HK-2 (cell line): Measurements from ENCODE around the gene PRIMA1.

Source experiments
- DNase-seq: peaks from one replicate; pipeline ENCODE4 v3.0.0-alpha.2; 2018; ENCODE audit not compliant: unreplicated experiment

The PRIMA1 gene

DNA sequence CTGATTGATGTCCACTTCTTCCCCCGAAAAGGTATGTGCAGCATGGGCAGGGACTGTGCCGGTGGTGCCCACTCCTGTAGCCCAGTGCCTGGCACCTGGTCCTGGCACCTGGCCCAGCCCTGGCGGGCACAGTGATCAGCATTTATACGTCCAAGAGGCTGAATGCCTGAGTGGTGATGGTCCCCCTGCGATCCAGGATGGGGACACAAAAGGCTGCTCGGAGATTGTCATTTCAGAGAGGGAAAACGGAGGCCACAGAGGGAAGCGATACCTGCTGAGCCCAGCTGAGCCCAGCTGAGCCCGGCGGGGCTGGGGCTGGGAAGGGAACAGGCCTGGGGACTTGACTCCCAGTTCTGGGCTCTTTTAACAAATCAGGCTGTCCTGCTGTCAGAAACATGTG lies 55.8 kb downstream of the PRIMA1 start:
- DNase-seq, result no peak

DNA sequence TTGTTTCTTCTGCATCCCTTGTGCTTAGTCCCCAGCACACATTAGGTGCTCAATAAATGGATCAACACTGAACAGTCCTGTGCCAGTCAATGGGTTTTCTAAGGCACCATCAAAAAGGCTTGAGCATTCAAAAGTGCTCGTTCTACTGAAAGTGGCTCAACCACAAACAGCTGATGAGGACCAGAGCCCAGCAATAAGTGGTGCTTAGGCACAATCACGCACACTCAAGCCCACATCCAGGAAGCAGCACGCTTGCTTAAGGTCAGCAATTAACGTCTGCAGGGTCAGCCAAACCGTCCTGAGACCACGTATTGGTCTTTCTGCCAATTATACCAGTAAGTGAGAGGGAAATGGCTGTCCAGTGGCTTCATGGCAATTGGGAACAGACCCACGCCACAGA lies 56.5 kb downstream of the PRIMA1 start:
- no peak for DNase-seq

DNA sequence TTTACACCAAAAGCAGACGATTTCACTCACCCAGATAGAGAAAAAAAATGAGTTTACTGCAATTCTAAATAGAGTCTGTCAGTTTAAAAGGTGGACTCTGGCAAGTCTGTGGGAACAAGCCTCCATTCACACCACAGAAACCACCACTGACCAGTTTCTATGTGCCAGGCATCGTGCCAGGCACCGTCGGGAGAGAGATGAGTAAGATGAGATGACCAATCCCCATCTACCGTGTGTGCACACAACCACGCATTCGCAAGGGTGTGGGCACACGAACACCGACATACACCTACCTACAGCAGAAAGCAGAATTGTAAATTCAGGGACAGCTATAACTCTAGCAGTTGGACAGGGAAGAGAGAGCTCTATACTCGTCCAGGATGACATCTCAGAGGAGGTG lies 58.3 kb downstream of the PRIMA1 start:
- DNase-seq, result no peak

DNA sequence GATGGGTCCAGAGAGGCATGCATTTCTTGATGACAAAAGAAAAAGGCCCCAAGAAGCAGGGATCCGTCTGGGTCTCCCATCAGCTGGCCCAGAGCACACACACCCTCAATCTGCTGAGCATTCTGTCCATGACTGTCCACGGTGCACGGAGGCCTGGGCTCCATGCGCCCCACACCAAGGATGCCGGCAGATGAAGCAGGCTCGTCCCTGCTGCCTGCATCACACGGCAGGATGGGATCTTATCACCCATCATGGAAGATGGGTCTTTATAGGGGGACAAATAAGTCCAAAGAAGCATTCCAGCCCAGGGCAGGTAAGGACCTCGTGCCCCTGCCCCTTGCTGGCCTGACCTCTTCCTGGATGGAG lies 59.7 kb downstream of the PRIMA1 start:
- no peak for DNase-seq

GRCh38 chr14:93727917-93728650 lies 60.2 kb downstream of the PRIMA1 start:
- no peak for DNase-seq

- DNase-seq, result no peak
Observed at GRCh38 chr14:93727039-93727740, 61.1 kb downstream of the PRIMA1 start.

- DNase-seq, result no peak
Observed at GRCh38 chr14:93725993-93726392, 62.3 kb downstream of the PRIMA1 start.

GRCh38 chr14:93725002-93725582 lies 63.2 kb downstream of the PRIMA1 start:
- DNase-seq, result no peak

- DNase-seq, result no peak
Observed at GRCh38 chr14:93723001-93723400, 65.3 kb downstream of the PRIMA1 start.

DNA sequence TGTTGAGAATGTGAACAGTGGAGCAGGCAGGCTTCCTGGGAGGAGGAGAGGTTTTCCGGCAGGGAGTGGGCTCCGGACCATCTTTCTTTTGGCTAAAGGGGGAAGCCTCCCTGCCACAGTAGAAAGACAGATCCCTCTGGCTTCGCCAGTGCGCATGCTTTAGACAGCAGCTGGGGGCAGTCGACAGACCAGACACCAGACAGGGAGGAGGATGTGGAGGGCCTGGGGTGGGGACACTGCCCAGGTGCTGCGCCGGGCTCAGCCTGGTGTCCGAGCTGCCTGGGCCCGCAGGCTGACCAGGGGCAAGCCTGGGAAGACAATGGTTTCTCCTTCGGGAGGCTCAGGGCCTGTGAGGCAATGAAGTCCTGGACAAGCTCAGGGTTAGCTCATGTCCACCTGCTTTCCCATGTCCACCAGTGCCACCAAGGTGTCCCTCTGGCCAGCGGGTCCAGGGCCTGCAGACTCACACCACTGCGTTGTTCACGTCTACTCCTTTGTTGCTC lies 67.3 kb downstream of the PRIMA1 start:
- no peak for DNase-seq

- DNase-seq, result no peak
Observed at GRCh38 chr14:93720076-93720815, 68.0 kb downstream of the PRIMA1 start.

GRCh38 chr14:93719256-93719655 lies 69.0 kb downstream of the PRIMA1 start:
- no peak for DNase-seq

- DNase-seq, result no peak
Observed at GRCh38 chr14:93717668-93718320, 70.5 kb downstream of the PRIMA1 start.

- no peak for DNase-seq
Observed at GRCh38 chr14:93716746-93717667, 71.3 kb downstream of the PRIMA1 start.

DNA sequence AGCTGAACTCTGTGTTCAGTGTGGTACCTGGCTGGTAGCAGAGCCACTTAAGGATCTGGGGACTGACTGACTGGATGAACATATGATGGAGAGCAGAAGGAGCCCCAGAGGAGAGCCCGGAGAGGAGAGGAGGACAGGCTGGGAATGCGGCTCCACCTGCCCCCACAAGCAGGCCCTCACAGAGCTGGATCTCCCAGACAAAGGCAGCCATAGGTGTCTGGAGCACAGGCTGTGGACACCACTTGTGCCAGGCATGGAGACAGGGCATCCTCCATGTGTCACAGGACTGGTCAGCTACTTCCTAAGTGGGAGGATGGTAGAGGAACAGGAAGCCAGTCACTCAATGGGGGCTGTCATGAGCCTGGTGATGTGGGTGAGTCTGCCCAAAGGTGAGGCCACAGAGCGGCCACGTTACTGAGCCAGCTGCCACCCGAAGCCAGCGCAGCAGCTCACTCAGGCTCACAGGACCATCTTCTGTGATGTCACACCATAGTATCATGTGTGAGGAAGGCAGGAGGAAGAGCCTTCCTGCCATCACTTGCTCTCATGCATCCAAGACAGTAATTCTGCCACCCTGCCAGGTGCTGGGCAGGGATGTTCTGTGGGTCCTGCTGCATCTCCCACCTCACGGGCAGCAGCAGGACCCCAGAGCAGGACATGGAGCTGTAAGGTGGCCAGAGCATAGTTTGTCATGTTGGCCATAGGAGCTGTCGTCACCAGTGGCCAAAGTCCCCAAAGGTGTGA lies 72.1 kb downstream of the PRIMA1 start:
- no peak for DNase-seq

GRCh38 chr14:93715279-93715927 lies 72.9 kb downstream of the PRIMA1 start:
- no peak for DNase-seq

- DNase-seq, result no peak
Observed at GRCh38 chr14:93714605-93715004, 73.7 kb downstream of the PRIMA1 start.

DNA sequence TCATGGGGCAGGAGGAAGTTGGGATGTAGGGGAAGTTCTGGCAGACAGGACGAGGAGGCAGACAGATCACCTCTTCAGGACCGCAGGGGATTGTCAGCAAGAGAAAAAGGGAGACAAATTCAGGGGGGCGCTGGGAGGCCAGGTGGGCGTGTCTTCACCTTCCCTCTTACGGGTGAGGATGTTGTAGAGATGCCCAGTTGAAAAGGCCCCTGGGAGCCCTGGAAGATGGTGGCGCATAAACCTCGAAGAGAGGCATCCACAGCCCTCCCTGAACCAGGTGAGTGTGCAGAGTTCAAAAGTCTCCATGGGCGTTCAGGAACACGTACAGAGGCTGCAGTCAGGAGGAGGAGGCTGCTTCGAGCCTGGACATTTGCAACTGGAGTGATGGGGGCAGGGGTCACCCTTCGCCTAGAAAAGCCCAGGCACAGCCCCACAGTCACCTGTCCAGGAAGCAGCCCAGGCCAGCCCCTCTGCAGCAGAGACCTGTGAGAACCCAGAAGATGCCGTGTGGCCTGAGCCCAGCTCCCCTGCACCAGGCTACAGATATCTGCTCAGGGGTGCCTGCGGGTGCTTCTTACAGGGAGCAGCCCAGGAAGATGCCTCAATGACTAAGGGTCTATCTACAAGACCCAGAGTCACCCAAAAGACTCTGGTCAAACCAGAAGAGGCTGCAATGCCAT lies 74.4 kb downstream of the PRIMA1 start:
- DNase-seq, result no peak
